Amniotic epithelial cell (primary cell): ENCODE measurements around the gene PYGB.
"Not testable (repeated sequence)": the region's sequence is repeated elsewhere in the genome, so short reads cannot be mapped to it uniquely, and the experiment has no call there.

Experiments used
- DNase-seq: peaks from one replicate; pipeline ENCODE4 v3.0.0-alpha.2; 2010; ENCODE audit warnings: low read depth

The PYGB gene

GRCh38 chr20:25249198-25249931 lies 1.5 kb downstream of the PYGB start:
- no peak for DNase-seq

DNA sequence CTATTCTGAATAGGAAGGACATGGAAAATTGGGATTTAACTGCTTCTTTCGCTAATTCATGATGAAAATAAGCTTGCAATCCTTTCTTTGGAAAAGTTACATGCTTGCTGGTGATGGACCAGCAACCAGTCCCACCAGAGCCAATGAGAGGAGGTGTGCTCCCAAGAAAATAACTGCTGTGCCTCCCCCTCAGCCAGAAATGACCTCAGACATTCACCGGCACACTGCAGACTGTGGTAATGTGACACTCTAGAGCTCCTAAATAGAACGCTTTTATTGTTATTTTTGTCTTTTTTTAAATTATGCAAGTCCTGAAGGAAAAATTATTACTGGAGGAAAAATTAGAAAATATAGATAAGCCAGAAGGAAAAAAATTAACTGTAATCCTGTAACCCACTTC lies 2.6 kb downstream of the PYGB start:
- no peak for DNase-seq

DNA sequence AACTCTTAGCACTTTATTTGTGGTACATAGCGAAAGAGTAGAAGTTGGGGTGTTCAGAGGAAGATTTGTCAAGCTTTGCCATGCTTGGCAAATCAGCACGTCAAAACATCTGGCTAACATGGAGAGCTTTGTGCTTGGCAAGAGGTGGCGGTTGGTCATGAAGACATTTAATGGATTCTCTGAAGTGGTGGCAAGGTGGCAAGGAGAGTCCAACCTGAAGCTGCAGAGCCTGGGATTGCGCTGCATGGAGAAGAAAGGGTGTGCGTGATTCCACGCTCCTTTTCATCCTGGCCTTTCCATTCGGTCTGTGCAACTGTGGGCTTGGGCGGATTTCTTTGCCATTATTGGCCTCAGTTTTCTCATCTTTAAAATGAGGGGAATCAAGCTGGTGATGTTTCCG lies 3.1 kb downstream of the PYGB start:
- no peak for DNase-seq

DNA sequence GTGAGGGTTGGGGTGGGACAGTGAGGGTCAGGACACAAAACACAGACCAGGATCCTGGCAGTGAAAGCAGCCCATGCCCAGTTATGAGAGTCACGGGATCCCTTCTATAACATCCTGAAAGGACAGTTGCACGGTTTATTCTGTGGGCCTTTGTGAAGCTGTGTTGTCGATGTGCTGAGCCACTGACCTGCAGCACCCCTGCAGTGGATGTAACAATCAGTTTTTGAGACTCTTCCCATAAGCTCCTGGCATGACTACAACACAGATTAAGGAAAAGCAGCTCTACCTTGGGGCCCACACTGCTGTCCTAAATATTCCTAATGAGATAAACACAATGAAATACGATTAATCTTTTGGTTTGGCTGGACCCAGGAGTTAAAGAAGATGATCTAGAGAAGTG lies 3.7 kb downstream of the PYGB start:
- DNase-seq, result no peak

GRCh38 chr20:25252230-25252651 lies 4.4 kb downstream of the PYGB start:
- no peak for DNase-seq

DNA sequence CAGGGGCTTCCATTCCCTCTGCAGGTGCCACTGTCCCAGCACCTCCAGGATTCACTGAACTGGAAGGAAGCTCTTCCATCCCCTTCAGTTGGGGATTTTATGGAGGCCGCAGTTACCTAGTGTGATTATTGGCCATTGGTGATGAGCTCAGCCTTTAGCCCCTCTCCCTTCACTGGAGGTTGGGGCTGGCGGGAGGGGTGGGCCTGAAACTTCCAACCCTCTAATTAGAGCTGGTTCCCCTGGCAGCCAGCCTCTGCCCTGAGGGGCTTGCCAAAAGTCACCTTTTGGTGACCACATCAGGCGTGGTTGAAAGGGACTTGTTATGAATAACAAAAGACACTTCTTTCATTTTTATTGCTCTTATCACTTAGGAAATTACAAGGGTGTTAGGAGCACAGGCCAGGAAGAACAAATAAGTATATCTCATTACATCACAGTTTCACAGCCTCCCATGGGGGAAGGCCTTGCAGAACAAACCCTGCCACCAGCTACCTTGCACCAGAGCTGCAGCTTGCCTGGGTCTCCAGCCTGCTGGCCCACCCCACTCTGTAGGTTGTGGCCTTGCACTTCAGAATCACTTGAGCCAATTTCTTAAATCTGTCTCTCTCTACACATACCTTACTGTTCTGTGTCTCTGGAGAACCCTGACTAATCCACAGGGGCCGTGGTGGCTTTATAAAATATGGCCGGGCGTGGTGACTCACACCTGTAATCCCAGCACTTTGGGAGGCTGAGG lies 5.0 kb downstream of the PYGB start:
- DNase-seq, result no peak

- DNase-seq, result peak; percentile 37
Observed at GRCh38 chr20:25253606-25254275, 5.9 kb downstream of the PYGB start.

- peak; percentile 14 for DNase-seq
Observed at GRCh38 chr20:25254571-25254970, 6.7 kb downstream of the PYGB start.

- DNase-seq, result peak; percentile 40
Observed at GRCh38 chr20:25254986-25255680, 7.2 kb downstream of the PYGB start.

DNA sequence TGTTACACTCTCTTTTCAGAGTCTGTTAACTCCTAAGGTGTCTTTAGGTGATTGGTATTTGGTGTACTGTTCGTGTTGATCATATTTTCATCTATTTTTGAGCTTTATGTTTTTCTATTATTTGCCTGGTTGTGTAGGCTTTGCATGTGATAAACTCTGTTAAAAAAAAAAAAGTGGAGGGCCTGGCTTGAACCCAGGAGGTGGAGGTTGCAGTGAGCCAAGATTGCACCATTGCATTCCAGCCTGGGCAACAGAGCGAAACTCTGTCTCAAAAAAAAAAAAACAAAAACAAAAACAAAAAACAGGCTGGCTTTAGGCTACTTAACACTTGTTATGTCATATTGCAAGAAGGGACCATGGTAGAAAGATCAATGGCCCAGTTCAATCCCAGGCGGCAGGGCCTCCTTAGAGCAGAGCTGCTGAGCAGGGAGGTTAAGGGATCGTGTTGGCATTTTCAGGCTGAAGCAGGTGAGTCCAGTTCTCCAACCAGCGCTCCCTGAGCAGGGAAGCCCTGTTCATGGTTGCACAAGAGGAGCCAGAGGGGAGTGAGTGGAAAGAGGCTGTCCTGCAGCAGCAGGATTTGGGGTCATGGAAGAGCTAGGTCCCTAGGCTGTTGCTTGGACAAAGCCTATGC lies 8.5 kb downstream of the PYGB start:
- DNase-seq, result peak; percentile 31

DNA sequence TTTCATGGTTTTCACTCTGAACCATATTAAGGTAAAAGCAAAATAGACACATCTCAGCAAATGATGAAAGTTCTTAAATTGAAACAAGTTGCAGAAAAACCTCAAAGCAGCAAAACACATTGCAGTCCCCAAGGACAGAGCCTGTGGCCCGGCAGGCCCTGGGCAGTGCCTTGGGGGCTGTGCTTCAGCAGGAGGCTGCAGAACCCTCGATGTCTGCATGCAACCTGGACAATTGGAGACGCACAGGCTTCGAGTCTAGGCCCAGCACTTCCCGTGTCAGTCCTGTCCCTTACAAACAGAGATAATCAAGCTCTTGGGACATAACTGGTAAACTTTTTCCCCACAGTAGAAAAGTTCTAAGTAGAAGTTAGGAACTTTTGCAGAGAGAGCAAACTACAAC lies 9.2 kb downstream of the PYGB start:
- no peak for DNase-seq

- DNase-seq, result no peak
Observed at GRCh38 chr20:25257756-25258475, 10.0 kb downstream of the PYGB start.

GRCh38 chr20:25258476-25258805 lies 10.6 kb downstream of the PYGB start:
- no peak for DNase-seq

DNA sequence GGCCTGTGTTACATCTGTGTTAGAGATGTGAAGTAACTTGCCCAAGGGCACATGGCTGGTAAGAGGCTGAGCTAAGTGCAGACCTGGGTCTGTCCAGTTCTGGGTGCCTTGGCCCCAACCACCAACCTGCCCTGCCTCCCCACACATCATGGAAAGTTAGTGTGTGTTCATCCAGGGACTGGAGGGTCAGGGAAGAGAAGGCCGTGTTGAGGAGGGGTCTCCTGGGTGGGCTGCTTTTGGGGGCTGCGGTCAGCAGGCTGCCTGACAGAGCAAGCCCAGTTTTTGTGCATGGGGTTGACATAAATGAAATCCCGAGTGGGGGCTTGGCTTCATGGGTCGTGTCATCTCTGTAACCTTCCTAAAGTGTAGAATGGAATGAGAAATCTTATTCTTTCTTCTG lies 10.9 kb downstream of the PYGB start:
- DNase-seq, result no peak

DNA sequence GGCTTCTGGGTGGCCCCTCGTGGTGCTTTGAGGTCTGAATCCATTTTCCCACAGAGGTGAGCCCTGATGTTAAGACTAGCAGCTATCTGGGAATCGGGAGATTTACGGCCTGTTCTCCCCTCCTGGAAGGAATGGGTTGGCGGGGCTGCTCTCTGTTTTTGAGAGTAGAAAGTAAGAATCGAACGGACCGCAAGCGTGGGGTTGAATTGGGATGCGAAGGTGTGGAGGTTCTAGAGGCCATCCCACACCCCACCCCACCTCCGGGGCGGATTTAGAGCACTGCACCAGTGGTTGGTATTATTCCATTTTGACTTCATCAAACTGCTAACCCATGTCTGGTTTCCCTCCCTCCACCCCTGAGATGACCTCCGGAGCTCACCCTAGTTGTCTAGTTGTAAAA lies 11.5 kb downstream of the PYGB start:
- DNase-seq, result no peak

DNA sequence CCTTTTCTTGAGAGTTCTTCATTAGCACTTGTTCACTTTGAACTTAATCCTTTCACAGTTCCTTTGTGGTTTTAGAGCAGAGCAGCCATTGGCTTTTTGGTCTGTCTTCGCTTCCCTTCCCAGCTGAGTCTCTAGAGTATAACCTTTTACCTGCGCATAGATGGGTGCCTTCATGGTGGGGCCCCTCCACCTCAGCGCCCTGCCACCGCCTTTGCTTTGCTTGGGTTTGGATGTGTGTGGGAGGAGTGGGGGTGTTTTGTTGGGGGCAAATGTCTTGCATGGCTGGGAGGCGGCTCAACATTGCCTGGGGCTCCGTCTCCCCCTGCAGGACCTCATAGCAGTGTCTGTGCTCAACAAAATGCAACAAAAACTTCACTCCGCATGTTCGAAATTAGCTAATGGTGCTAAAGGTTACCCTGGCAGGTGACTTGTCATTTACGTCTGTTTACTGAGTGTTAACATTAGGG lies 11.9 kb downstream of the PYGB start:
- DNase-seq, result no peak

DNA sequence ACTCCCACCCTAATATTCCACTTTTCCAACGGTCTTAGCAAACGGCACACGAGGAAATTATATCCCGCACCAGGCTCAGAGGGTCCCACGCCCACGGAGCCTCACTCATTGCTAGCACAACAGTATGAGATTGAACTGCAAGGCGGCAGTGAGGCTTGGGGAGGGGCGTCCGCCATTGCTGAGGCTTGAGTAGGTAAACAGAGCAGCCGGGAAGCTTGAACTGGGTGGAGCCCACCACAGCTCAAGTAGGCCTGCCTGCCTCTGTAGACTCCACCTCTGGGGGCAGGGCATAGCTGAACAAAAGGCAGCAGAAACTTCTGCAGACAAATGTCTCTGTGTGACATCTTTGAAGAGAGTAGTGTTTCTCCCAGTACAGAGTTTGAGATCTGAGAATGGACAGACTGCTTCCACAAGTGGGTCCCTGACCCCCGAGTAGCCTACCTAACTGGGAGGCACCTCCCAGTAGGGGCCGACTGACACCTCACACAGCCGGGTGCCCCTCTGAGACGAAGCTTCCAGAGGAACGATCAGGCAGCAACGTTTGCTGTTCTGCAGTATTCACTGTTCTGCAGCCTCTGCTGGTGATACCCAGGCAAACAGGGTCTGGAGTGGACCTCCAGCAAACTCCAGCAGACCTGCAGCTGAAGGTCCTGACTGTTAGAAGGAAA lies 13.0 kb downstream of the PYGB start:
- DNase-seq, result not testable (repeated sequence)

DNA sequence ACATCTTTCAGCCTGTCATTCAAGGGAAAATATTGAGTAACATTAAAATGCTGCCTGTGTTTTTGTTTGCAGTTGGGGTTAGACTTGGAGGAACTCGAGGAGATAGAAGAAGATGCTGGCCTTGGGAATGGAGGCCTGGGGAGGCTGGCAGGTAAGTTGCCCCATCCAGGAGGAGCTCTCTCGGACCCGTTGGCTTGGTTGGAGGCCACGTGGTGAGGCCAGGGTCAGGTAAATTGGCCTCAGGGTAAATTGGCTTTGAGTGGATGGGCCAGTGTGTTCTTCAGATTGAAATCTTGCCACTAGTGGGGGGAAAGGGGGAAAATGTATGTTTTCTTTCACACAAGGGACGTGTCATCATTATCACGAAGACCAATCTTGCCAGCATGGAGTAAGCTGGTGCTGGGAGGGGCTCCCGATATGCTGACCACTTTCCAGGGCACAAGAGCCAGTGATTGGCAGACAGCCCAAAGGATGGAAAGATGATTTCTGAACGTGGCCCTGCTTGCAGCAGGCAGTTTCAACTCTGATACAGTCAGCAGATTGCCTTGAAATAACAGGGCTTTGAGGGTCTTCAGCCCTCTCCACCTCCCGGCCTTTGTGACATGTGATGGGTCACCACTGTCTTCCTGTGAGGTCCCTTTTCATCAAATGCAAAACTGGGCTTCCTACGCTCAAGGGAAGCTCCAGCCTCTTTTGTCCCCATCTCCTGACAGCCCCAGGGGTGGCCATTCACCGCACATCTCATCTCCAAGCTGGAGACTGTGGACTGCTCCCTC lies 21.4 kb downstream of the PYGB start:
- DNase-seq, result no peak

- no peak for DNase-seq
Observed at GRCh38 chr20:25269833-25270170, 21.9 kb downstream of the PYGB start.

- no peak for DNase-seq
Observed at GRCh38 chr20:25270829-25271251, 23.0 kb downstream of the PYGB start.
